HEK293 (cell line): ENCODE data around the gene TK2.

ENCODE experiments used
- ELK4 ChIP-seq: IDR thresholded peaks from 2 replicates; pipeline ENCODE4 v1.6.1; 2011; ENCODE audit warnings: mild to moderate bottlenecking, low read depth, low read length, borderline replicate concordance
- IKZF3 ChIP-seq: fragments of 450-650 bp; IDR thresholded peaks from 2 replicates; pipeline ENCODE4 v1.5.0; 2018; ENCODE audit warnings: missing biosample characterization, mild to moderate bottlenecking, missing genetic modification characterization, moderate library complexity
- INSM2 ChIP-seq: fragments of 450-650 bp; formaldehyde crosslinking; IDR thresholded peaks from 2 replicates; pipeline ENCODE4 v1.5.1; 2016; ENCODE audit warnings: missing biosample characterization, missing genetic modification characterization
- PRDM10 ChIP-seq: fragments of 450-650 bp; formaldehyde crosslinking; IDR thresholded peaks from 2 replicates; pipeline ENCODE4 v1.5.1; 2016; ENCODE audit warnings: missing biosample characterization, missing genetic modification characterization
- PRDM2 ChIP-seq: fragments of 450-650 bp; formaldehyde crosslinking; IDR thresholded peaks from 2 replicates; pipeline ENCODE4 v1.5.1; 2016; ENCODE audit warnings: missing biosample characterization, missing genetic modification characterization, borderline replicate concordance
- SP7 ChIP-seq: fragments of 450-650 bp; formaldehyde crosslinking; IDR thresholded peaks from 2 replicates; pipeline ENCODE4 v1.5.1; 2016; ENCODE audit warnings: missing biosample characterization, missing genetic modification characterization
- ZBTB11 ChIP-seq: fragments of 450-650 bp; formaldehyde crosslinking; conservative IDR thresholded peaks from 2 replicates; pipeline ENCODE4 v1.5.1; 2016; ENCODE audit warnings: low read depth, missing biosample characterization, missing genetic modification characterization
- ZNF488 ChIP-seq: fragments of 450-650 bp; formaldehyde crosslinking; IDR thresholded peaks from 2 replicates; pipeline ENCODE4 v1.5.1; 2016; ENCODE audit warnings: missing biosample characterization, missing genetic modification characterization
- ZNF701 ChIP-seq: fragments of 450-650 bp; formaldehyde crosslinking; IDR thresholded peaks from 2 replicates; pipeline ENCODE4 v1.5.1; 2016; ENCODE audit warnings: missing biosample characterization, missing genetic modification characterization
- ZNF768 ChIP-seq: fragments of 450-650 bp; formaldehyde crosslinking; IDR thresholded peaks from 2 replicates; pipeline ENCODE4 v1.5.1; 2018; ENCODE audit warnings: missing biosample characterization, mild to moderate bottlenecking, missing genetic modification characterization

The TK2 gene

GRCh38 chr16:66542396-66542795, 7.5 kb downstream of the TK2 start (continued):
- TF ChIP-seq PRDM2 (tag by site-specific recombination), result no peak
- TF ChIP-seq ZBTB11 (tag by site-specific recombination), result no peak
- TF ChIP-seq ZNF768 (tag by site-specific recombination), result no peak
- no peak for TF ChIP-seq SP7
- TF ChIP-seq PRDM10, result no peak
- TF ChIP-seq ZNF488, result no peak
- no peak for TF ChIP-seq ZNF701 (tag by site-specific recombination)
- no peak for TF ChIP-seq ELK4
- no peak for TF ChIP-seq IKZF3 (tag by site-specific recombination)
- no peak for TF ChIP-seq INSM2
